ENCODE results near the gene RNF111. TPM values are rescaled to one million over a fixed set of nuclear protein-coding genes. Genes with fewer than 3 reads are reported as not detected.

The RNF111 gene
- polyA plus RNA-seq, 3 donors = 35.6 to 43.8 (median 39.4) TPM

Other genes with a start within 250 kb of the RNF111 start
- gene ADAM10, start 238.0 kb upstream of the RNF111 start, polyA plus RNA-seq (ENCODE audit: insufficient read length in 3 of 3) = 100 to 1,000 TPM; 240 to 277 (median 243) TPM
- 10 to 100 TPM; 24.3 to 32.7 (median 29.7) TPM for gene MINDY2, start 216.4 kb upstream of the RNF111 start, polyA plus RNA-seq (ENCODE audit: insufficient read length in 3 of 3)
- gene SLTM, start 54.0 kb upstream of the RNF111 start, polyA plus RNA-seq (ENCODE audit: insufficient read length in 3 of 3) = 100 to 1,000 TPM; 128 to 154 (median 139) TPM
- gene CCNB2, start 117.5 kb downstream of the RNF111 start, polyA plus RNA-seq (ENCODE audit: insufficient read length in 3 of 3) = 10 to 100 TPM; 35.8 to 55.5 (median 53.9) TPM
- under 1 TPM; 0.17 to 0.45 (median 0.19) TPM for gene LDHAL6B, start 219.2 kb downstream of the RNF111 start, polyA plus RNA-seq (ENCODE audit: insufficient read length in 3 of 3)